ENCODE data around the gene RAB23.

RAB23 gene

DNA sequence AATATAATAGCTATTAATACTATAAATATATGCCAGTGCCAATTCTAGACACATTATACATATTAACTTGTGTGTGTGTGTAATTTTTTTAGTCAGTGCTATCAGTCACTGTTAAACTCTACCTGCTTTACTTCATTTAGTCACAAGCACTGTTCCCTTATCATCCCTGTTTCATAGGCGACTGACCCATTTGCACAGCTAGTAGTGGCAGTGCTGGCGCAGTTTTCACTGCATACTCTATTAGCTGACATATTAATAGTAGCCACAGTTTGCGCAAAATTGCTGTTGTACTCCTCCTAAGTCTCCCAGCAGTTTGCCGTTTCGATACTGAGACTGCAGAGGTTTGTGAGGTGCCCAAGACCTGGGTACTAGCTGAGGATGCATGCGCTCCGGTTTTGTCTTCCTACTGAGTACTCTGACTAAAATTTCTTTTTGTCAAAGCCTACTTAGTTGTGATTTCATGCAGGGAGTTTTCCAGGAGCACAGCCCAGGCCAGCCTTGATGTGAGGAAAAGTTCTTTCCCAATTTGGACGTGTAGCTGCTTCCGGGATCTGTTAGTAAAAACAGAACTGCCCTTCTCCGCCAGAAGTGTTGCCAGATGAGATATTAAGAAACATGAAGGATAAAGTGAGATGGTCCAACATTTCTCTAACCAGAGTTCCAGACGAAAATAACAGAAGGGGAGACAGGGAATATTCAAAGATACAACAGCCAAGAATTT is 44.4 kb downstream of the RAB23 start:
- no peak for DNase-seq

DNA sequence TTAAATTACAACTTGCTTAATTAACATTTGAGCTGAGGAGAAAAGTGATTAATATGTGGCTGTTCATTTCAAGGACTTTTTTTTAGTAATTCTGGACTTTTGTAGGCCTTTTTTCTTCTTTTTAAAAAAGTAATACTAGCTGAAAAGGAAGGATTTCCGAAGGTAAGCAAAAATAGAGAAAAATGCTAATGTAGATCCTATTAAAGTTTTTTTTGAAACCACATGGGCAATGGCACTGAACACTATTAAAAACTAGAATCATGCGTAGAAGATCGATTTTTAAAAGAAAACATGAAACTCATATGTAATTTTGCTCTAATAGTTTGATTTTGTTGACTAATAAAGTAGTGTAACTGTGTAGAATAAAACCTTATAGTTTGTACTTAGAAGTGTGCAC is 47.6 kb downstream of the RAB23 start:
- no peak for DNase-seq

DNA sequence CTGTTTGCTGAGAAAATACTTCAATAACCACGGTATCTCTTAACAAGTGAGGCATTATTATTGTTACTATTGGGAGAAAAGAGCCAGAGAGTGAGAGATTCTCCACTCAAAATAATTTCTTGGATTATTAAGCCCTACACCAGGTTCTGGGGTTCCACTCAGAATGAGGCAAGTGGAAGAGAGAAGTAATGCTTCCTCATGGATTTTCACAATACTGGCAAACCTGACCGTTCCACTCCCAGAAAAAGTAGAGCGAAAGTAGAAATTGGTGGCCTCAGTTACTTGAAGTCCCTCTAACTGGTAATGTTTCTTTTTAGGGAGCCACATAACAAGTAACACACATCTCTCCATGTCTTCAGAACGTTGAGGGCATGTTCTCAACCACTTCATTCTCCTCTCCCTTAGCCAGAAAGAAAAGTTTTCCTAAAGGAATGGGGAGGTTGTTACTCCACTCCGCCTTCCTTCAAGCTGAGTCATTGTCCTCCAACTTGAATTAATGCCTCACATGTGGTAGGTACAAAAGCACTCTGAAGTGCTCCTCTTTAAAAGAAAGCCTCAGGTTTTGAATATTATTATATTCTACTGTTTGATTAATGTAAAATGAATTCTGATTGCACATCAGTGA is 48.1 kb downstream of the RAB23 start:
- DNase-seq, result no peak

DNA sequence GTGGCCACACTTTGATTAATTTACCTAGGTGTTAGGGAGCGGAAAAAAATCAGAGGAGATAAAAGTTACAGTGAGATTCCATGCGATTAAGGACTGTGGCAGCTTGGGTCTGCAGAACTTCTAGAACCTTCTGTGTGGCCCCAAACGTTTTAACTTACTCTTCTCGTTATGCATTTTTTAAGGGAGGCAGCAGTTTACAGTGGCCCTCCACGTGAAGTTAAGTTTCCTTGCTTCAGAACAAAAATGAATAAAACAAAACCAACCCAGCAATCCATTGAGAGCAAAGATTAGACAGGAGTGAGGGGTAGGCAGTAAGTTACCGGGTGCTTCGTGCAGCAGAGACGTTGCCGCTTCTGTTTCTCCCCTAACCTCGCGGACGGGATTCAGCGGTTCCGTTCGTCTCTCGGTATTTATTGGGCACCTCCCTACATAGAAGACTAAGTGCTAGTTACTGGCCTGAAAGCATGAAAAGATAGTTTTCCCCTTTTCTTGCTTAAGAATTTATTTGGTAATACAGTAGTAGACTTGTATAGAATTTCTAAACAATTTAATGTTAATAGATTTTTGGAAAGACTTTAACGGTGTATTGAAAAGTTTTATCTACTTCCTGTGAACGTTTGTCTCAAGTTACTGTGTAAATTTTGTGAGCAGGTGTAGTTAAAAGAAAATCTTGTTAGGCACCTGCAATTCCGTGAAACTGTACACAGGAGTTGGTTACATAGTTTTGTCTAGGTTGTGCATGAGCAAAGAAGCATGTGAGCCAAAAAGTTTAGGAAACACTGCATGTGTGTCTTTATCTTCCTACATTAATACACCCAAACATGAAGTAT is 48.8 kb downstream of the RAB23 start:
- no peak for DNase-seq

DNA sequence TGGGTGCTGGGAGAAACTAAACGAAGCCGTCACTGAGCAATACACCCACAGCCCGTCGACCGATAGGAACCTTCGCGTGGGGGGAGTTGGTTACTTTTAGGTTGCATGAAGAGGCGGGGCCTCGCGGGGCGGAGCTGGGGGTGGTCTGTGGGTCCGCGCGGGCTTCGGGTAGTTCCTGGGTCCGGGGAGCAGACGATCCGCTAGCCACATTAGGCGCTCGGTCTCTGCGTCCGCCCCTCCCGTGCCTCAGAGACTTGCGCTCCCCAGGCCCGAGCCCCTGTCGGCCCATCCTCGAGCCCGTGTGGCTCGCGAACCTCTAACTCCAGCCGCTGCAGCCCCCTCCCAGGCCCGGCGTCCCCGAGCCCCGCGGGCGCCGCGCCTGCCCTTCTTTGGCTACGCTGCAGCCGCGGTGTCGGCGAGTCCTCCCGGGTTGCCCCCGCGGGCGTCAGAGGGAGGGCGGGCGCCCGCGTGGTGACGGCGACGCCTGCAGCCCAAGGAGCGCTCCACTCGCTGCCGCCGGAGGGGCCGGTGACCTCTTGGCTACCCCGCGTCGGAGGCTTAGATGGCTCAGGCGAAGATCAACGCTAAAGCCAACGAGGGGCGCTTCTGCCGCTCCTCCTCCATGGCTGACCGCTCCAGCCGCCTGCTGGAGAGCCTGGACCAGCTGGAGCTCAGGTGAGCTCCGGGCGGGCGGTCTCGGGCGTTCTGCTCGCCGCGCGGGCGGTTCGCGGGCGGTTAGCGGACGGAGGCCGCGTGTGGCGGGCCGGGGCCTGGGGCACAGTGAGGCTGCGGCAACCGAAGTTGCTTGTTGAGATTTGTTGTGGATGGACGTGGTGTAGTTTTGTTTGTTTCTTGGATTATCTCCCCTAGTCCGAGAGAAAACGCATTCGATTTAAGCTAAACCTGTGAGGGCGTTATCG is 49.7 kb downstream of the RAB23 start, which contains the start of gene BAG2:
BAG2 (plus strand) TSS at position 191 of the 920 bp plus-strand sequence; CDS start at position 563, 372 bp downstream.
- peak; percentile 44 for DNase-seq

DNA sequence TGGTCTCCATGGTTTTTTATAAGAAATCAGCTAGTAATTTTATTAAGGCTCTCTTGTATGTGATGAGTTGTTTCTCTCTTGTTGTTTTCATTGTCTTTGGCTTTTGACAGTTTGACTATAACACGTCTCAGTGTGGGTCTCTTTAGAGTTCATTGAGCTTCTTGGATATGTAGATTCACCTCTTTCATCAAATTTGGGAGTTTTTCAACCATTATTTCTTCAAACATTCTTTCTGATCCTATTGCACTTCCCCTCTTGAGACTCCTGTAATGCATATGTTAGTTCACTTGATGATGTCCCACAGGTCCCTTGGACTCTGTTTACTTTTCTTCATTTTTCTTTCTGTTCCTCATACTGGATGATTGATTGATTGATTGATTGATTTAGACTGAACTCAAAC is 57.0 kb downstream of the RAB23 start:
- no peak for DNase-seq

DNA sequence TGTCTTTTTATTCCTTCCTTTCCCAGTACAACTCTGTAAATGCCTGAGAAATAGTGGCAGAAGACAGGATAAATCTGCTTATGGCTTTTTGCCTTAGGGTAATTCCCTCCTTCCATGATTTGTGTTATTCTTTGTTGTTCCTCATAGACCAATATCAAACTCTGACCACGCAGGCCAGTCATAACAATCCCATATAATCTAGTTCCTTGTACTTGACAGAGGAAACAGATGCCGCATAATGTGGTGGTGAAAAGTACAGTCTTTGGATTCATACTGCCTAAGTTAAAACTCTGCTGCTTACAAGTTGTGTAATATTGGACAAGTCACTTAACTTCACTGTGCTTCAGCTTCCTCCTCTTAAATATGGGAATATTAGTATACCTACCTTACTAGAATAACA is 58.2 kb downstream of the RAB23 start:
- no peak for DNase-seq

DNA sequence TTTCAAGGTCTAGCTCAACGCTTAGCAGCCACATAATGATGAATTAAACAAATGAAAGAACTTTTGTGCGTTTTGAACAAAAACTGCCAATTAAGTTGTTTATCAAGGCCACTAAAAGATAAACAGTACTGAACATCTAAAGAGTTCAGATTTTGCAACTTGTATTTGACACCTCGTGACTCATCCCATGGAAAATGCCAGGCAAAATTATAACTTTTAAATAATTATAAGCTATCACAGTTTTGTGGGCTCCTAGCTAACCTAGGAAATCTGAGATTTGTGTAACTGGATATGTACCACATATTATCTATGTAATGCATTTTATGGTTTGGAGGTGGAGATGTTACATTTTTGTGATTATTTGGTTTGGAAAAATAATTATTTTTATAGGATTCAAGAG is 59.6 kb downstream of the RAB23 start:
- no peak for DNase-seq

DNA sequence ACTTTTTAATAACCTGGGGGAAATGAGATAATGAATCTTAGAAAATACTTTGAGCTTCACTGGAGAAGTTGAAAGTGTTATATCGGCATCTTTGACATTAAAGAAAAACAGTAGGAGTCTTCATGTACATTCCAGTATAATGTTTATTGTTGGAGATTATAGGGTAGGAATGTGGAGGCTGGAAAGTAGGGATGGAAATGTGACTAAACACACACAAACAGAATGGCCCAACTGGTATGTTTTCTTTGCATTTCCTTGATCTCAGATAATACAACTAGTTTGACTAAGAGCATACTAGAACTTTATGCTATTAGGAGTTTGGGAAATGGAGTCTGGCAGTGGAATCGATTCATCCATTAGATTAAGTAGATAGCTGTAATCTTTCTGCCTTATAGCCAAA is 60.1 kb downstream of the RAB23 start:
- no peak for DNase-seq

DNA sequence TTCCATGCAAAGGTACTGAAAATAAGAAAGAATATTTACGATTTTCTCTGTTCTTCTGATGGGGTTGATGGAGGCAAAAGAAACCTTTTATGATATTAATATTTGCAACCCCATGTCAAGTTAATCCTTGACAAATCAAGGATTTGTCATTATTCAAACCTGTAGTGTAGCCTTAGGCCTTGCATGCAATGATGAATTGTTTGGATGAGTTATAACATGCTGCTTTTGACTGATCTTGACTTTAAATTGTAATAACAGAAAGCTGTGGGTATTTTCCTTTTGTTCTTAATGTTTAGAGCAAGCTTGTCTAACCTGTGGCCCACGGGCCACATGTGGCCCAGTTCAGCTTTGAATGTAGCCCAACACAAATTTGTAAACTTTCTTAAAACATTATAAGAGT is 63.0 kb downstream of the RAB23 start:
- no peak for DNase-seq

DNA sequence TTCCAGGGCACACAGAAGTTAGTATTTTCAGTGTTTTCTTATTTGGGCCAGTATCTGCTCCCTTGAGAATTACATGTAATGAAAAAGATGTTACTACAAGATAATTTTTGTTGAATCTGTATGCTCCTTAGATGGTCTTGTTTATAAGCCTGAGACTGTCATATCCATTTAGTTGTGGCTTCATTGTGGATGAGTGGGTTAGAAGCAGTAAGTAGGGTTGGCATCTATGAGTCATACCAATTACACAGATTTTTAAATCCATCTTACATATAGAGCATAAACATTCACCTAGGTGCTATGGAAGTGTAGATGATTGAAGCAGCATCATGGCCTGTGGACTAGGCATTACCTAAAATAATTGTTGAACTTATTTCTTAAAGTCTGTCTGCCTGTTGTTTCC is 63.4 kb downstream of the RAB23 start:
- no peak for DNase-seq

DNA sequence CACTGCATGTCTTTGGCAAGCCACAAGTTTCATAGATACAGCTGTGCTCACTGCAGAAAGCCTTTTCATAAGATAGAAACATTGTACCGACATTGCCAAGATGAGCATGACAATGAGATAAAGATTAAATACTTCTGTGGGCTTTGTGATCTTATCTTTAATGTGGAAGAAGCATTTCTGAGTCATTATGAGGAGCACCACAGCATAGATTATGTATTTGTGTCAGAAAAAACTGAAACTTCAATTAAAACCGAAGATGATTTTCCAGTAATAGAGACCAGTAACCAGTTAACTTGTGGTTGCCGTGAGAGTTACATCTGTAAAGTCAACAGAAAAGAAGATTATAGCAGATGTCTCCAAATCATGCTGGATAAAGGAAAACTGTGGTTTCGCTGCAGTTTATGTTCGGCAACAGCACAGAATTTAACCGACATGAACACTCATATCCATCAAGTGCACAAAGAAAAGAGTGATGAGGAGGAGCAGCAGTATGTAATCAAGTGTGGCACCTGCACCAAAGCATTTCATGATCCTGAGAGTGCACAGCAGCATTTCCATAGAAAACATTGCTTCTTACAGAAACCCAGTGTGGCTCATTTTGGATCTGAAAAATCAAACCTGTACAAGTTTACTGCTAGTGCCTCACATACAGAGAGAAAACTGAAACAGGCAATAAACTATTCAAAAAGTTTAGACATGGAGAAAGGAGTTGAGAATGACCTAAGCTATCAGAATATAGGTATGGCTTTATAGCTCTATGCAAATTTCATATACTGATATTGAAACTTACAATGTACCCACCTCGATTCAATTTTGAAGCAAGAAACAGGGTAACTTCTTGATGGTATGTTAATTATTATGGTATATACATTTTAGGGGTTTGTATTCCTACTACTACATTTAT is 73.9 kb downstream of the RAB23 start:
- DNase-seq, result no peak

DNA sequence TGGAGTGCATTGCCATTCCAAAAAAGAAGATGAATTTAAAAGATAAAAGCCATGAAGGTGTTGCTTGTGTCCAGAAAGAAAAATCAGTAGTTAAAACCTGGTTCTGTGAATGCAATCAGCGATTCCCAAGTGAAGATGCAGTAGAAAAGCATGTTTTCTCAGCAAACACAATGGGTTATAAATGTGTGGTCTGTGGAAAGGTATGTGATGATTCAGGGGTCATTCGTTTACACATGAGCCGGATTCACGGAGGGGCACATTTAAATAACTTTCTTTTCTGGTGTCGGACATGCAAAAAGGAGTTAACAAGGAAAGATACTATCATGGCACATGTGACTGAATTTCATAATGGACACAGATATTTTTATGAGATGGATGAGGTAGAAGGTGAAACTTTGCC is 74.7 kb downstream of the RAB23 start:
- DNase-seq, result no peak

DNA sequence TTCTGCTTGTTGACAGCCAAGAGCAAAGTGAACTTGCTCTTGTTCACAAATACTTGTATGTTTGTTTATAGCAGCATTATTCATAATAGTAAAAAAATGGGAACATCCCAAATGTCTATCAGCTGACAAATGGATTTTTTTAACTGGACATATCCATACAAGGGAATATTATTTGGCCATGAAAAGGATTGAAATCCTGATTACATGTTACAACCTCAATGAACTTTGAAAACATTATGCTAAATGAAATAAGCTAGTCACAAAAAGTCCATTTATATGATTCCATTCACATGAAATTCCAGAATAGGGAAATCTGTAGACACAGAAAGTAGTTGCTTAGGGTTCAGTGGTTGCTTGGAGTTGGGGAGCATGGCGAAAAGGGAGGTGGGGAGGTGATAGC is 78.4 kb downstream of the RAB23 start:
- DNase-seq, result no peak

DNA sequence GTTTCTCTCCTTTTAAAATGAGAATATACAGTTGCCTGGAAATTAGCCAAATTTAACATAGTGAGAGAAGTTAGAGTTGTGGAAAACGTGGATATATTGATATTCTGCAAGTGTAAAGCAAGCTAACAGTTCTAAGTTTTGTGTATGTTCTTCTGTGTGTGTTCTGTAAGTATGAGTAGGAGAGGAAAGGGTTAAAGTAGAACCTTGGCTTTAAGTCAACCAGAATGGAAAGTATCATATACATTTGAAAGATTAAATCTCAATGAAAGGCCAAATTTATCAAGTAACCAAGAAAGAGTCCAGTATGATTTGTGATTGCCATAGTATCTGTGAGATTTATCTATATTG is 80.0 kb downstream of the RAB23 start:
- no peak for DNase-seq

DNA sequence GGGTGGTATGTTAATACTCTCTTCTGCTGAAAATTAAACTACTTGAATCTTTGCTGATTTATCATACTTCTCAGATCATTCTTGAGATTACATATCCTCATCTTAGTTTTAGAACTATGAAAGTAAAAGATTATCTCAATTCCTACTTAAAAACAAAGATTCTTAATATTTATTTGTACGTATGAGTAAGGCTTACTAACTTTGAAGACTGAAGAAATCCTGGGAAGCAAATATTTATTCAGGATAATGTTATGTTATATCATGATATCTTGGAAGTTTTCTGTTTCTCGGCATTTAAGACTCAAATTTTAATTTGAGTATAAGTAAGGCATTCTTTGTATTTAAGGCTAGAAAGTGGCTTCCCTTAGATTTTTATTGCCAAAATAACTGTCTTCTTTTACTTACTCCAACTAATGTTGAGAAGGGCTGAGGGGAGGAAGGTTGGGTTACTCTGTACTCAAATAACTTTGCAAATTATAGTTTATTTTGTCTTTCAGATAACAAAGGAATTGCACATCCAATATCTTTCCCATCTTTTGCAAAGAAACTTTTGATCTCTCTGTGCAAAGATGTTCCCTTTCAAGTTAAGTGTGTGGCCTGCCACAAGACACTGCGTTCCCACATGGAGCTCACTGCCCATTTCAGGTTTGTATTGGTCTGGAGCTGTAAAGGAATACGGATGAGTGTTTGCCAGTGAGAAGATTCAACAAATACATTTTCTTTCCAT is 80.5 kb downstream of the RAB23 start:
- no peak for DNase-seq

DNA sequence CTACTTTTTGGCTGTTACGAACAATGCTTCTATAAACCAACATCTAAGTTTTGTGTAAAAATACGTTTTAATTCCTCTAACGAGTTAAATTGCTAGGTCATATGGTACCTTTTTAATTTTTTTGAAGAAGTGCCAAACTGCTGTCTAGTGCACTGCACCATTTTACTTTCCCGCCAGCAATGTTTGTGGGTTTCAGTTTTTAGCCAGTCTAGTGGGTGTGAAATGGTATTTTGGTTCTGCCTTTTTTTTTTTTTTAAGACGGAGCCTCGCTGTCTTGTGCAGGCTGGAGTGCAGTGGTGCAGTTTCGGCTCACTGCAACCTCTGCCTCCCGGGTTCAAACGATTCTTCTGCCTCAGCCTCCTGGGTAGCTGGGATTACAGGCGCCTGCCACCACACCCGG is 84.1 kb downstream of the RAB23 start:
- DNase-seq, result no peak

DNA sequence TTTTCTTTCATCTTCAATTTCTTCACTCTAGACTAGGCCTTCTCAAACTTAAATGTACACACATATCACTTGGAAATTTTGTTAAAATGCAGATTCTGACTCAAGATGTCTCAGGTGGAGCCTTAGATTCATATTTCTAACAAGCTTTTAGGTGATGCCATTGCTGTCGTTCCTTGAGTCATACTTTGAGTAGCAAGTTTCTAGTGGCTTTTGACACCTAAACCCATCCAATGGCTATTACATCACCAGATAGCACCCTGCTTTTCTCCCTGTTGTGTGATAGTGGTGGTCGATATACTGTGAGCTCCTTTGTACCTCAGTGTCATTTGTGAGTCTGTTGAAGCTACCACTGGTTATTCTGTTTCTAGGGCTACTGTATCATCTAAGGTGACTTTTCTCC is 84.8 kb downstream of the RAB23 start:
- no peak for DNase-seq
